Hepatocyte (in vitro differentiated cells): ENCODE measurements around the gene LAMB2.

ENCODE experiments used
- EZH2 ChIP-seq: fragments of 200-600 bp; sonication (generic); IDR thresholded peaks from 2 replicates; pipeline ENCODE4 v1.6.1; 2016; ENCODE audit warnings: antibody characterized with exemption, mild to moderate bottlenecking, borderline replicate concordance
- TF ChIP-seq, protein P1 (sequence below): fragments of 200-600 bp; sonication (generic); IDR thresholded peaks from 2 replicates; pipeline ENCODE4 v1.5.1; 2016; ENCODE audit warnings: antibody characterized with exemption, mild to moderate bottlenecking; ENCODE audit not compliant: poor library complexity

DNA sequence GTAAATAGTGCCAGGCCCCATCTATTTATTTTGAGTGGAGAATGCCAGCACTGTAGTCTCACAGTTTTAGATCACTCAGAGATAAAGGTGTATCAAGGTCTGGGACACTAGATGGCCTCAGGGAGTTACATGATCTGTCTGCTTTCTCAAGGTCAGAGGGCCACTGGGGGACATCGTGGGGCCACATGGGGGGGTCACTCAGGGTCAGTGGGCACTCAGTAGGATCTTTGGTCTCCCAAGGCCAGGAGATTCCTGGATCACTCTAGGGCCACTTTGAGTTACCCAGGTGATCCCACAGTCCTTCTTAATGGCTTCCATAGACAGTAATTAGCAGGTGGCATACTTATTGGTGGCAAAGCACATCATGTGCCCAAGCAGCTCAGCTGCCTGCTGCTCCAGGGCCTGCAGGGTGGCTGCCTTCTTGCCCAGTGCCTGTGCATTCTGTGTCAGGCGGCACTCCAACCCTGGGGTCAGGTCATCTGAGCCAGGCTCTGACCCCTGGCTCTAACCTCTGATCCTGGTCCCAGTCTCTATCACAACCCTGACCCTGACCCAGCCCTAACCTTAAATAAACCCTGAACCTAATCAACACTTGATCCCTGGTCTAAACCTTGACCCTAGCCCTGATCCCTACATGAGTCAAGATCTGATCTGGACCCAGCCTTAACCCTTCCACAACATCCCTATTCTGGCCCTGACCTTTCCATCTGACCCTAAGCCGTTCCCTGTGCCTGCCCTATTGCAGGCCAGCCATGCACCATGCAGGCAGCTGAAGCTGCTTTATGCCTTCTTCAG is 1.8 kb upstream of the LAMB2 start:
- no peak for TF ChIP-seq EZH2
- TF ChIP-seq, protein P1, sequence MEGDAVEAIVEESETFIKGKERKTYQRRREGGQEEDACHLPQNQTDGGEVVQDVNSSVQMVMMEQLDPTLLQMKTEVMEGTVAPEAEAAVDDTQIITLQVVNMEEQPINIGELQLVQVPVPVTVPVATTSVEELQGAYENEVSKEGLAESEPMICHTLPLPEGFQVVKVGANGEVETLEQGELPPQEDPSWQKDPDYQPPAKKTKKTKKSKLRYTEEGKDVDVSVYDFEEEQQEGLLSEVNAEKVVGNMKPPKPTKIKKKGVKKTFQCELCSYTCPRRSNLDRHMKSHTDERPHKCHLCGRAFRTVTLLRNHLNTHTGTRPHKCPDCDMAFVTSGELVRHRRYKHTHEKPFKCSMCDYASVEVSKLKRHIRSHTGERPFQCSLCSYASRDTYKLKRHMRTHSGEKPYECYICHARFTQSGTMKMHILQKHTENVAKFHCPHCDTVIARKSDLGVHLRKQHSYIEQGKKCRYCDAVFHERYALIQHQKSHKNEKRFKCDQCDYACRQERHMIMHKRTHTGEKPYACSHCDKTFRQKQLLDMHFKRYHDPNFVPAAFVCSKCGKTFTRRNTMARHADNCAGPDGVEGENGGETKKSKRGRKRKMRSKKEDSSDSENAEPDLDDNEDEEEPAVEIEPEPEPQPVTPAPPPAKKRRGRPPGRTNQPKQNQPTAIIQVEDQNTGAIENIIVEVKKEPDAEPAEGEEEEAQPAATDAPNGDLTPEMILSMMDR = peak; percentile 18
